ENCODE results near the gene BAG1.

Gene BAG1

GRCh38 chr9:33264473-33265177 is at the start of gene BAG1, which contains the start of gene CHMP5:
BAG1 (minus strand) TSS chr9:33264708.
CHMP5 (plus strand) TSS chr9:33265049; CDS start chr9:33265079, 30 bp downstream.
- peak; percentile 59 for DNase-seq

GRCh38 chr9:33311953-33312352 is 47.4 kb upstream of the BAG1 start:
- no peak for DNase-seq

- DNase-seq: no peak
Measured at GRCh38 chr9:33310748-33311147, 46.2 kb upstream of the BAG1 start.

GRCh38 chr9:33309903-33310302 is 45.4 kb upstream of the BAG1 start:
- DNase-seq: no peak

GRCh38 chr9:33307067-33307466 is 42.6 kb upstream of the BAG1 start:
- no peak for DNase-seq

GRCh38 chr9:33306037-33306436 is 41.5 kb upstream of the BAG1 start:
- no peak for DNase-seq

- DNase-seq: no peak
Measured at GRCh38 chr9:33304362-33304761, 39.9 kb upstream of the BAG1 start.

- no peak for DNase-seq
Measured at GRCh38 chr9:33300546-33300945, 36.0 kb upstream of the BAG1 start.

GRCh38 chr9:33297432-33297831 is 32.9 kb upstream of the BAG1 start:
- no peak for DNase-seq

GRCh38 chr9:33295571-33295970 is 31.1 kb upstream of the BAG1 start:
- DNase-seq: no peak

GRCh38 chr9:33294670-33295432 is 30.3 kb upstream of the BAG1 start:
- DNase-seq: no peak

GRCh38 chr9:33293782-33294181 is 29.3 kb upstream of the BAG1 start:
- no peak for DNase-seq

GRCh38 chr9:33291901-33292300 is 27.4 kb upstream of the BAG1 start:
- no peak for DNase-seq

- no peak for DNase-seq
Measured at GRCh38 chr9:33291031-33291397, 26.5 kb upstream of the BAG1 start.

- DNase-seq: peak; percentile 68
Measured at GRCh38 chr9:33290247-33291030, 25.9 kb upstream of the BAG1 start, which contains the start of gene NFX1. NFX1 (plus strand) TSS chr9:33290516; CDS start chr9:33290573, 57 bp downstream.

- DNase-seq: no peak
Measured at GRCh38 chr9:33289936-33290246, 25.4 kb upstream of the BAG1 start.

- no peak for DNase-seq
Measured at GRCh38 chr9:33289496-33289895, 25.0 kb upstream of the BAG1 start.

GRCh38 chr9:33288828-33289483 is 24.4 kb upstream of the BAG1 start:
- no peak for DNase-seq

- DNase-seq: no peak
Measured at GRCh38 chr9:33288235-33288634, 23.7 kb upstream of the BAG1 start.

- peak; percentile 6 for DNase-seq
Measured at GRCh38 chr9:33287087-33287490, 22.6 kb upstream of the BAG1 start.

GRCh38 chr9:33285502-33285901 is 21.0 kb upstream of the BAG1 start:
- DNase-seq: no peak

GRCh38 chr9:33277484-33277883 is 13.0 kb upstream of the BAG1 start:
- DNase-seq: no peak

- no peak for DNase-seq
Measured at GRCh38 chr9:33273972-33274328, 9.4 kb upstream of the BAG1 start.
